Measurements from ENCODE around the gene POC1A.

DNA sequence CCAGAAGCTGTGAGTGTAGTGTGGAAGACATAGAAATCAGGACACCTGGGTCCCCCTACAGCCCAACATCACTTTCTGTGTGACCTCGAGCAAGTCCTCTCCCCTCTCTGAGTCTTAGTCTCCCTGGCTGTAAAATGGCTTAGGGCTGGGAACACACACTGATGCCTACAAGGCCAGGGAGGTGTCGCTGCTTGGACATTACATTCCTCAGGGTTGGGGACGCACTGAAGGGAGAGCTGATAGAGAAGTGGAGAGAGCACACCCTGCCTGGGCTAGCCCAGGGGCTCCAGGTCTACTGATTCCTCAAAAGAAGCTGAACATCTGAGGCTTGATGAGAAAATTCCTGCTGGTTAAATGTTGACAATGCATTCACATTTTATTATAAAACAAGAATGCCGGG is 37.4 kb upstream of the POC1A start:
- no peak for TF ChIP-seq EZH2 (IDR thresholded peaks at IDR 0.05; ENCODE audit: low read length)
- TF ChIP-seq CTCF (optimal IDR thresholded peaks at IDR 0.05 in 1 of 3, IDR thresholded peaks at IDR 0.05 in 1 of 3, conservative IDR thresholded peaks at IDR 0.05 in 1 of 3; ENCODE audit: extremely low read depth in 1 of 3, insufficient read depth in 2 of 3, low read length in 3 of 3) = no peak

Measured in keratinocyte (primary cell).